Endothelial cell of umbilical vein (primary cell): ENCODE results near the gene HBP1. TPM values are rescaled to one million over a fixed set of nuclear protein-coding genes. Genes with fewer than 3 reads are reported as not detected.

ENCODE experiments used
- BruUV-seq: library from RNA; stranded (reverse); fragments of 400-500 nt; replicated peaks from 2 replicates; lab custom pipeline; 2021; lab: Mats Ljungman, UMichigan
- CTCF ChIA-PET: fragments of 300-600, 350-600 bp; sonication (Branson Sonifier 250); formaldehyde crosslinking; loops from one replicate; lab custom pipeline; 2021; ENCODE audit warnings: antibody characterized with exemption, inconsistent platforms; lab: Charles Lee
- POLR2A ChIA-PET: fragments of 300-600, 350-600 bp; sonication (Branson Sonifier 250); formaldehyde crosslinking; loops from one replicate; lab custom pipeline; 2021; ENCODE audit warnings: antibody characterized with exemption, inconsistent platforms; lab: Charles Lee
- DNase-seq: peaks from one replicate; pipeline ENCODE4 v3.0.0-alpha.2; 2011; ENCODE audit warnings: low read depth, low spot score
- FAIRE-seq: peaks from 2 replicates; lab custom pipeline; 2011; peaks lifted over from hg19 to GRCh38; lab: Jason Lieb, UNC
- H2AFZ ChIP-seq: 2 replicates; pipeline ENCODE4 v1.6.0; 2012; ENCODE audit warnings: low read depth, low read length, control low read depth, inconsistent platforms
- H3K27ac ChIP-seq: 2 replicates; pipeline ENCODE4 v1.5.1; 2011; ENCODE audit warnings: low read depth, mild to moderate bottlenecking, control low read depth, low read length, moderate library complexity; ENCODE audit not compliant: insufficient read depth
- H3K27me3 ChIP-seq, 2 experiments: 2 replicates each; pipeline versions ENCODE4 v1.6.0 to v1.6.1; 2011; ENCODE audit warnings: low read length in 2 of 2, mixed read lengths in 1 of 2; ENCODE audit not compliant: control insufficient read depth in 2 of 2, insufficient read depth in 2 of 2
- H3K36me3 ChIP-seq, 2 experiments: 2 replicates in 1 of 2; 3 replicates in 1 of 2; pipeline ENCODE4 v1.5.1; 2011; ENCODE audit warnings: low read length in 2 of 2, mild to moderate bottlenecking in 1 of 2, moderate library complexity in 1 of 2; ENCODE audit not compliant: control insufficient read depth in 2 of 2, insufficient read depth in 2 of 2; ENCODE audit errors: extremely low read depth in 1 of 2
- H3K4me1 ChIP-seq: 3 replicates; pipeline ENCODE4 v1.5.1; 2011; ENCODE audit warnings: mild to moderate bottlenecking, low read length; ENCODE audit not compliant: control insufficient read depth, insufficient read depth; ENCODE audit errors: extremely low read depth
- H3K4me2 ChIP-seq: 2 replicates; pipeline ENCODE4 v1.6.1; 2011; ENCODE audit warnings: low read length, control low read depth, mixed read lengths; ENCODE audit not compliant: insufficient read depth
- H3K4me3 ChIP-seq, 3 experiments: fragments of 200-600 bp in 1 of 3; sonication (generic), shearing (Covaris generic) in 1 of 3; replicated peaks in 1 of 3; 2 replicates each; pipeline ENCODE4 v1.5.1; 2011 to 2016; ENCODE audit warnings: control low read depth in 3 of 3, low read length in 3 of 3, mild to moderate bottlenecking in 2 of 3, inconsistent platforms in 1 of 3, low read depth in 1 of 3, moderate library complexity in 1 of 3; ENCODE audit not compliant: insufficient read depth in 1 of 3
- H3K79me2 ChIP-seq: 2 replicates; pipeline ENCODE4 v1.6.0; 2012; ENCODE audit warnings: low read length, inconsistent platforms; ENCODE audit not compliant: control insufficient read depth, insufficient read depth
- H3K9ac ChIP-seq: replicated peaks from 2 replicates; pipeline ENCODE3; 2011; ENCODE audit warnings: low read length, control low read depth; ENCODE audit not compliant: insufficient read depth; ENCODE audit errors: extremely low read depth
- H3K9me1 ChIP-seq: replicated peaks from 3 replicates; pipeline ENCODE4 v1.6.0; 2011; ENCODE audit warnings: mild to moderate bottlenecking, low read length; ENCODE audit not compliant: control insufficient read depth, insufficient read depth; ENCODE audit errors: extremely low read depth
- H3K9me3 ChIP-seq: replicated peaks from 2 replicates; pipeline ENCODE4 v1.5.1; 2012; ENCODE audit warnings: low read length, inconsistent platforms; ENCODE audit not compliant: control insufficient read depth, insufficient read depth
- H4K20me1 ChIP-seq: replicated peaks from 2 replicates; pipeline ENCODE3; 2011; ENCODE audit warnings: mild to moderate bottlenecking, low read length; ENCODE audit not compliant: control insufficient read depth, insufficient read depth; ENCODE audit errors: extremely low read depth
- CTCF ChIP-seq, 2 donors: IDR thresholded peaks; 1 replicate in 1 of 2; 2 replicates in 1 of 2; pipeline ENCODE4 v1.5.1; 2011; ENCODE audit warnings: low read length in 2 of 2, mild to moderate bottlenecking in 2 of 2, moderate library complexity in 2 of 2, control low read depth in 1 of 2, inconsistent platforms in 1 of 2, low read depth in 1 of 2; ENCODE audit not compliant: insufficient read depth in 1 of 2; ENCODE audit errors: extremely low read depth in 1 of 2
- EZH2 ChIP-seq: IDR thresholded peaks from 2 replicates; pipeline ENCODE4 v1.6.1; 2012; ENCODE audit warnings: borderline replicate concordance, low read depth, mild to moderate bottlenecking, moderate library complexity, low read length, inconsistent platforms; ENCODE audit not compliant: severe bottlenecking
- FOS ChIP-seq: IDR thresholded peaks from 2 replicates; pipeline ENCODE4 v1.6.1; 2011; ENCODE audit warnings: mild to moderate bottlenecking, low read length, moderate library complexity, borderline replicate concordance; ENCODE audit not compliant: insufficient read depth
- GATA2 ChIP-seq: IDR thresholded peaks from 2 replicates; pipeline ENCODE4 v1.7.0; 2011; ENCODE audit warnings: low read depth, mild to moderate bottlenecking, moderate library complexity, mixed read lengths, low read length; ENCODE audit not compliant: insufficient read length, insufficient read depth
- JUN ChIP-seq: IDR thresholded peaks from 2 replicates; pipeline ENCODE4 v1.6.1; 2011; ENCODE audit warnings: borderline replicate concordance, low read depth; ENCODE audit not compliant: insufficient read length, insufficient read depth
- MAX ChIP-seq: IDR thresholded peaks from 2 replicates; pipeline ENCODE4 v1.6.1; 2011; ENCODE audit not compliant: insufficient read depth, insufficient read length
- MYC ChIP-seq: IDR thresholded peaks from one replicate; pipeline ENCODE4 v1.6.1; 2011; ENCODE audit warnings: mild to moderate bottlenecking, low read depth, low read length
- POLR2A ChIP-seq: IDR thresholded peaks from 2 replicates; pipeline ENCODE4 v1.6.1; 2012; ENCODE audit warnings: low read depth, mild to moderate bottlenecking, control low read depth, low read length
- POLR2AphosphoS5 ChIP-seq: IDR thresholded peaks from 2 replicates; pipeline ENCODE4 v1.6.1; 2012; ENCODE audit warnings: low read depth, mild to moderate bottlenecking, control low read depth, low read length, moderate library complexity; ENCODE audit not compliant: insufficient read depth
- dilution Hi-C: fragments of 300-500 bp; cut with MboI; formaldehyde crosslinking; loops from one replicate; pipeline ENCODE4 v1.15.0; 2019; ENCODE audit warnings: low sequenced_read_pairs; ENCODE audit not compliant: extremely low pct_ligation_motif_present
- intact Hi-C: fragments of 100-400 bp; cut with micrococcal nuclease; formaldehyde crosslinking; loops from one replicate; pipeline ENCODE4 v1.10.0; 2022
- polyA plus RNA-seq, 4 experiments: library from polyadenylated mRNA; depleted of rRNA in 3 of 4; stranded (reverse) in 3 of 4; unstranded in 1 of 4; fragments of >200 nt; gene quantifications; 2 replicates each; pipeline versions ENCODE4 v1.2.1 to v1.2.3, GENCODE V29; 2011 to 2012; ENCODE audit warnings: missing spikeins in 1 of 4
- total RNA-seq: library from RNA; stranded (reverse); gene quantifications from 2 replicates; pipeline ENCODE4 v1.2.3, GENCODE V29; 2021

HBP1 gene
- total and polyA plus RNA-seq, 2 donors (not counting 3 experiments of a cell fraction or from before 2014, with no cell fraction given), result 49.6 to 63.4 TPM

- no TSS peak for BruUV-seq
- CTCF ChIA-PET, result no interaction called here
These were observed 16.9 kb downstream of the HBP1 start for GRCh38 chr7:107185716-107186115.

More at GRCh38 chr7:107185716-107186115, 16.9 kb downstream of the HBP1 start:
- Histone ChIP-seq H3K27ac (no peak overlapping the region), H3K36me3 (peaks cover 16 to 20% of the 10 kb centered on the region in 2 experiments), H3K9ac (no peak overlapping the region), H3K4me1 (peaks cover 14% of the 10 kb centered on the region), H3K27me3 (no peaks in the 10 kb centered on the region), H3K9me1 (no peaks in the 10 kb centered on the region), H3K4me2 (no peak overlapping the region), H3K79me2 (peaks cover 6% of the 10 kb centered on the region), H3K4me3 (no peak overlapping the region), H3K9me3 (no peaks in the 10 kb centered on the region), H4K20me1 (no peaks in the 10 kb centered on the region), H2AFZ (no peak overlapping the region)
- TF ChIP-seq MYC, result no peak
- no peak for TF ChIP-seq EZH2
- TF ChIP-seq GATA2, result no peak
- TF ChIP-seq CTCF (IDR thresholded peaks at IDR 0.05; ENCODE audit: extremely low read depth in 1 of 2, insufficient read depth in 1 of 2, low read depth in 1 of 2, low read length in 2 of 2), result no peak
- no peak for TF ChIP-seq POLR2AphosphoS5
- no peak for TF ChIP-seq POLR2A
- TF ChIP-seq MAX, result no peak
- TF ChIP-seq JUN, result no peak
- TF ChIP-seq FOS, result no peak
- POLR2A ChIA-PET, result no interaction called here
- FAIRE-seq, result no peak
- intact Hi-C loops (no loop called here), dilution Hi-C loops (no loop called here)
- DNase-seq, result no peak
